ENCODE results near the gene PPP3CB.

Gene PPP3CB

GRCh38 chr10:73460897-73461296, 34.9 kb downstream of the PPP3CB start:
- H3K4me3 ChIP-seq (ENCODE audit: low read depth, low read length), result no peak overlapping the region
- no peak for TF ChIP-seq CTCF (IDR thresholded peaks at IDR 0.05; ENCODE audit: low read depth, low read length)

GRCh38 chr10:73459683-73460314, 36.0 kb downstream of the PPP3CB start:
- H3K4me3 ChIP-seq (ENCODE audit: low read depth, low read length), result no peak overlapping the region
- TF ChIP-seq CTCF (IDR thresholded peaks at IDR 0.05; ENCODE audit: low read depth, low read length), result no peak

- no peak for TF ChIP-seq CTCF (IDR thresholded peaks at IDR 0.05; ENCODE audit: low read depth, low read length)
- no peak overlapping the region for H3K4me3 ChIP-seq (ENCODE audit: low read depth, low read length)
Observed at GRCh38 chr10:73456187-73456890, 39.5 kb downstream of the PPP3CB start.

- no peak overlapping the region for H3K4me3 ChIP-seq (ENCODE audit: low read depth, low read length)
- TF ChIP-seq CTCF (IDR thresholded peaks at IDR 0.05; ENCODE audit: low read depth, low read length), result no peak
Observed at GRCh38 chr10:73449113-73449512, 46.7 kb downstream of the PPP3CB start.

GRCh38 chr10:73448384-73448783, 47.4 kb downstream of the PPP3CB start:
- TF ChIP-seq CTCF (IDR thresholded peaks at IDR 0.05; ENCODE audit: low read depth, low read length), result no peak
- no peak overlapping the region for H3K4me3 ChIP-seq (ENCODE audit: low read depth, low read length)

GRCh38 chr10:73446926-73447325, 48.9 kb downstream of the PPP3CB start:
- no peak overlapping the region for H3K4me3 ChIP-seq (ENCODE audit: low read depth, low read length)
- no peak for TF ChIP-seq CTCF (IDR thresholded peaks at IDR 0.05; ENCODE audit: low read depth, low read length)

GRCh38 chr10:73444457-73444856, 51.4 kb downstream of the PPP3CB start:
- no peak for TF ChIP-seq CTCF (IDR thresholded peaks at IDR 0.05; ENCODE audit: low read depth, low read length)
- no peak overlapping the region for H3K4me3 ChIP-seq (ENCODE audit: low read depth, low read length)
